GM12878 (cell line): ENCODE results near the gene METTL8. TPM values are rescaled to one million over a fixed set of nuclear protein-coding genes. Genes with fewer than 3 reads are reported as not detected.

ENCODE experiments used
- BCLAF1 ChIP-seq: fragments of 450-650 bp; IDR thresholded peaks from 2 replicates; pipeline ENCODE4 v1.6.1; 2017; ENCODE audit warnings: antibody characterized with exemption, mild to moderate bottlenecking, moderate library complexity
- ELK1 ChIP-seq: IDR thresholded peaks from 2 replicates; pipeline ENCODE4 v1.6.1; 2012; ENCODE audit warnings: low read depth, low read length, improper control_type of control experiment
- MLLT1 ChIP-seq: fragments of 450-650 bp; IDR thresholded peaks from 2 replicates; pipeline ENCODE4 v1.6.1; 2016; ENCODE audit warnings: mild to moderate bottlenecking
- TCF3 ChIP-seq: IDR thresholded peaks from 2 replicates; pipeline ENCODE4 v1.6.1; 2012; ENCODE audit warnings: low read depth, mild to moderate bottlenecking, low read length, borderline replicate concordance; ENCODE audit not compliant: insufficient read depth
- ZNF24 ChIP-seq: fragments of 450-650 bp; IDR thresholded peaks from 2 replicates; pipeline ENCODE4 v1.6.1; 2017; ENCODE audit warnings: antibody characterized with exemption, mild to moderate bottlenecking
- polyA plus RNA-seq, 11 experiments: library from polyadenylated mRNA; depleted of rRNA in 4 of 11; unstranded in 6 of 11; stranded (reverse) in 5 of 11; fragments of >200 nt; fragmentation: Nextera tagmentation in 4 of 11; fragmentation: Illumina TruSeq in 1 of 11; extraction: Ambion mirVana in 4 of 11; extraction: Trizol in 1 of 11; gene quantifications; 1 replicate in 1 of 11; 2 replicates in 10 of 11; pipeline versions ENCODE4 v1.2.1 to v1.2.3, GENCODE V29; 2011 to 2016; ENCODE audit warnings: inconsistent platforms in 2 of 11, missing spikeins in 2 of 11, low read depth in 1 of 11
- total RNA-seq, 4 experiments: library from RNA; depleted of rRNA in 3 of 4; stranded (reverse); fragments of >200 nt in 3 of 4; fragmentation: Illumina TruSeq in 1 of 4; extraction: Trizol in 1 of 4; gene quantifications; 2 replicates each; pipeline versions ENCODE4 v1.2.1 to v1.2.3, GENCODE V29; 2013 to 2021
- TF ChIP-seq, protein P1 (sequence below): fragments of 450-650 bp; IDR thresholded peaks from 2 replicates; pipeline ENCODE4 v1.6.1; 2017; ENCODE audit warnings: mild to moderate bottlenecking, moderate library complexity

The METTL8 gene
- total and polyA plus RNA-seq, 10 of the 15 experiments (the other 5 are each of a cell fraction or from before 2014, with no cell fraction given), result 30.8 to 96.3 (median 51.5) TPM

DNA sequence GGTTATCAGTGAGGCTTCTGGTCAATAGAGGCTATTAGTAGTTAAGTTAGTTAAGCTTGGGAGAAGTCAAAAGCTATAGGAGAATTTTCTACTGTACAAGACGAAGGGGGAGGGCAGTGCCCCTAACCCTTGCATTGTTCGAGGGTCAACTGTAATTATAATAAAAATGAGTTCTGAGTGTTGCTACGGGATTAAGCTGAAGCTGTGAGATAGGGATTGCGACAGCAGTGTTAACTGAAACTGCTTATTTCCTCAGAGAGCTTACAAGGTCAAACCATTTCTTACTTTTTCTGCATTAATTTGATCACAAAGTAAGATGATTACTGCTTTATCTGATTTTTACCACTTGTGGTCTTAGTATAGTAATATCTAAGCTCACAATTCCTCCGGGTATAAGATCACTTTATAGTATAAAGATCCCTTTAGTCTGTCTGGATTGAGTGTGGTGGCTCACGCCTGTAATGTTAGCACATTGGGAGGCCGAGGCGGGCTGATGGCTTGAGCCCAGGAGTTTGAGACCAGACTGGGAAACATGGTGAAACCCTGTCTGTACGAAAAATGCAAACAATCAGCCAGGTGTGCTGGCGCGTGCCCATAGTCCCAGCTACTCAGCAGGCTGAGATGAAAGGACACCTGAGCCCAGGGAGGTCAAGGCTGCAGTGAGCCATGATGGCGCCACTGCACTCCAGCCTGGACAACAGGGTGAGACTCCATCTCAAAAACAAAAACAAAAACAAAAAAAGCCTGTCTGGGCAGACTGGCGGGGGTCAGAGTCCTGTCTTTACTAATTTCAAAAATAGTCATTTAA lies 153.6 kb downstream of the METTL8 start (continued):
- TF ChIP-seq BCLAF1 (no peak), ZNF24 (no peak), TCF3 (no peak), ELK1 (no peak), MLLT1 (no peak)
- TF ChIP-seq, protein P1, sequence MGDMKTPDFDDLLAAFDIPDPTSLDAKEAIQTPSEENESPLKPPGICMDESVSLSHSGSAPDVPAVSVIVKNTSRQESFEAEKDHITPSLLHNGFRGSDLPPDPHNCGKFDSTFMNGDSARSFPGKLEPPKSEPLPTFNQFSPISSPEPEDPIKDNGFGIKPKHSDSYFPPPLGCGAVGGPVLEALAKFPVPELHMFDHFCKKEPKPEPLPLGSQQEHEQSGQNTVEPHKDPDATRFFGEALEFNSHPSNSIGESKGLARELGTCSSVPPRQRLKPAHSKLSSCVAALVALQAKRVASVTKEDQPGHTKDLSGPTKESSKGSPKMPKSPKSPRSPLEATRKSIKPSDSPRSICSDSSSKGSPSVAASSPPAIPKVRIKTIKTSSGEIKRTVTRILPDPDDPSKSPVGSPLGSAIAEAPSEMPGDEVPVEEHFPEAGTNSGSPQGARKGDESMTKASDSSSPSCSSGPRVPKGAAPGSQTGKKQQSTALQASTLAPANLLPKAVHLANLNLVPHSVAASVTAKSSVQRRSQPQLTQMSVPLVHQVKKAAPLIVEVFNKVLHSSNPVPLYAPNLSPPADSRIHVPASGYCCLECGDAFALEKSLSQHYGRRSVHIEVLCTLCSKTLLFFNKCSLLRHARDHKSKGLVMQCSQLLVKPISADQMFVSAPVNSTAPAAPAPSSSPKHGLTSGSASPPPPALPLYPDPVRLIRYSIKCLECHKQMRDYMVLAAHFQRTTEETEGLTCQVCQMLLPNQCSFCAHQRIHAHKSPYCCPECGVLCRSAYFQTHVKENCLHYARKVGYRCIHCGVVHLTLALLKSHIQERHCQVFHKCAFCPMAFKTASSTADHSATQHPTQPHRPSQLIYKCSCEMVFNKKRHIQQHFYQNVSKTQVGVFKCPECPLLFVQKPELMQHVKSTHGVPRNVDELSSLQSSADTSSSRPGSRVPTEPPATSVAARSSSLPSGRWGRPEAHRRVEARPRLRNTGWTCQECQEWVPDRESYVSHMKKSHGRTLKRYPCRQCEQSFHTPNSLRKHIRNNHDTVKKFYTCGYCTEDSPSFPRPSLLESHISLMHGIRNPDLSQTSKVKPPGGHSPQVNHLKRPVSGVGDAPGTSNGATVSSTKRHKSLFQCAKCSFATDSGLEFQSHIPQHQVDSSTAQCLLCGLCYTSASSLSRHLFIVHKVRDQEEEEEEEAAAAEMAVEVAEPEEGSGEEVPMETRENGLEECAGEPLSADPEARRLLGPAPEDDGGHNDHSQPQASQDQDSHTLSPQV, result no peak
